ENCODE results near the gene NAA16. TPM values are rescaled to one million over a fixed set of nuclear protein-coding genes. Genes with fewer than 3 reads are reported as not detected.

Gene NAA16
- polyA plus RNA-seq, 6 donors from 2014 or later = 7.7 to 18.1 (median 9.9) TPM

DNA sequence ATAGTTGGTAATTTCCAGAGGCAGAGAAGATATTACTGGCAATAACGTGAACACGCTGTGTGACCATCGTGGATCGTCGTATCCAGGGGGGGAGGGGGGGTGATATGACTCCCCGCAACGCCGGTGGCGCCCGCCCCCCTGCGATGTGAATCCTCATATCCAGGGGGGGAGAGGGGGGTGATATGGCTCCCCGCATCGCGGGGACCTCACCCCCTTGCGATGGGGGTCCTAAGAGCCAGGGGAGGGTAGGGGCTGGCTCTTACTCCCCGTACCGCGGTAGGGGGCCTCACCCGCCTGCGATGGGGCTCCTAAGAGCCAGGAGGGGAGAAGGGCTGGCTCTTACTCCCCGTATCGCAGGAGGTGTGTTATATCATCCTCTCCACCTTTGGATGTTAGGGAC, 115.0 kb downstream of the NAA16 start:
- Mint-ChIP-seq H3K9me3 (peaks cover 0 to 12% (median 0%) of the 10 kb centered on the region in 7 donors), H3K27ac (no peak overlapping the region), H3K36me3 (no peaks in the 10 kb centered on the region), H3K27me3 (peaks cover 25 to 35% (median 34%) of the 10 kb centered on the region in 3 donors), H3K4me1 (peaks cover 6 to 13% (median 13%) of the 10 kb centered on the region in 3 donors), H3K4me3 (no peak overlapping the region)
- DNase-seq = no peak
- ATAC-seq (ENCODE audit: low read depth in 2 of 2) = no peak

Other genes starting within 250 kb of the NAA16 start
- gene WBP4, start 249.8 kb upstream of the NAA16 start, polyA plus RNA-seq (ENCODE audit: low read depth in 6 of 6) = 1 to 10 TPM; 3.8 to 4.7 (median 4.2) TPM
- 1 to 10 TPM; 1.4 to 2.3 (median 1.9) TPM for gene KBTBD6, start 178.5 kb upstream of the NAA16 start, polyA plus RNA-seq (ENCODE audit: low read depth in 6 of 6)
- 10 to 100 TPM in 1 of 6 donors, 1 to 10 TPM in 5; 3.4 to 11.7 (median 6.9) TPM for gene KBTBD7, start 116.7 kb upstream of the NAA16 start, polyA plus RNA-seq (ENCODE audit: low read depth in 6 of 6)
- 10 to 100 TPM in 3 of 6 donors, 1 to 10 TPM in 3; 3.4 to 20.9 (median 11.1) TPM for gene MTRF1, start 47.7 kb upstream of the NAA16 start, polyA plus RNA-seq (ENCODE audit: low read depth in 6 of 6)
- gene RGCC, start 146.3 kb downstream of the NAA16 start, polyA plus RNA-seq (ENCODE audit: low read depth in 6 of 6) = 1 to 10 TPM in 4 of 6 donors, under 1 TPM in 1, not detected in 1; 0.88 to 7.7 (median 2.5) TPM